Measurements from ENCODE around the gene IFIH1.
A peak's percentile ranks its signal among the peaks of the same experiment; 100 is the strongest.

Gene IFIH1

DNA sequence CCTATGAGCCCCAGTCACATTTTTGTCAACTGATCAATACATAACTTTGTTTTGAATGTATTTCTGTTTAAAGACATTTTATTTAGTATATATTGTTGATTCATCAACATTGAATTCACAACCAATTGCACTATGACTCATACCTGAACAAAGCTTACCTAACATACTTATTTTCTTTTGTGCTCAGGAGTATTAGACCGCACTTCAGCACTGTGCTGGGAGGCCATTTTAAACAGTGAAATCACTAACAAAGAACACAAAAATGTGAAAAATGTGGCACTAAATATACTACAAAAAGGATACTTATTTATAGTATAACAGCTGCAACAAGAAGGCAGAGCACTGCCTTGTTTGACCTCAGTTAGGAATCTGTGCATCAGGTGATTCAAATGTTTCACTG, 12.4 kb upstream of the IFIH1 start:
- H3K27me3 ChIP-seq (ENCODE audit: control insufficient read depth in 1 of 2, insufficient read depth in 2 of 2, low read length in 2 of 2), result no peaks in the 10 kb centered on the region
- H3K36me3 ChIP-seq (ENCODE audit: control insufficient read depth in 2 of 2, insufficient read depth in 2 of 2, low read length in 2 of 2), result no peaks in the 10 kb centered on the region
- no peak overlapping the region for H3K9ac ChIP-seq (ENCODE audit: low read length in 2 of 2)
- no peaks in the 10 kb centered on the region for H3K4me1 ChIP-seq (ENCODE audit: control insufficient read depth, insufficient read depth, low read length)
- H3K27ac ChIP-seq (ENCODE audit: low read length), result no peak overlapping the region
- H3K9me3 ChIP-seq (ENCODE audit: control insufficient read depth in 2 of 2, low read length in 2 of 2), result no peaks in the 10 kb centered on the region
- H3K4me3 ChIP-seq (ENCODE audit: low read length in 2 of 2), result no peak overlapping the region

DNA sequence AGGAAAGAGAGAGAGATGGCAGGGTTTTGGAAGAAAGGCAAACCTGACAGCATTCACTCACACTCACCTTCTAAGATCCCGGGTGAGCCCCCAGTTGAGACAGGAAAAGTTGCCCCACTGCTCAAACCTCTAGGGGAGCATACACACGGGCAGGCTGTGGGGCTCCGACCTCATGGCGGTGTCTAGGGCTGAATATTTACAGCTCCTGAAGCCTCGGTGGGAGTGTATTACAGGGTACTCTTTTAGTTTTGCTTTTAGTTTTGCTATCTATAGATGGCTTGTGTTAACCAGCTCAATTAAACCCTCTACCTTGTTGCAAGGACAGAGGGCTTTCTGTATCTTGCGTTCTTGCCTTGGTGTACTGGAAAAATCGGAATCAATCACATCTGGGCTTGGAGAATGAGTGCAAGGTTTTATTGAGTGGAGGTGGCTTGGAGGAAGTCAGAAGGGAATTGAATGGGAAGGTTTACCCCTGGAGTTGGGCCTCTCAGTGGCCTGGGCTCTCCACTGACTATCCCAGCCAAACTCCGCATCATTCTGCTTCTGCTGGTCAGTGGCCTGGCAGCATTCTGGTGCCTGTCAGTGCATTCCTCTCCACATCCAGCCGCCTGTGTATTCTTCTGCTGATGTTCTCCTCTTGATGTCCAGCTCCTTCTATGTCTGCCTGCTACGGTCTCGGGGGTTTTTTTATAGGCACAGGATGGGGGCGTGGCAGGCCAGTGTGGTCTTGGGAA, 10.1 kb upstream of the IFIH1 start:
- no peak overlapping the region for H3K27ac ChIP-seq (ENCODE audit: low read length)
- H3K27me3 ChIP-seq (ENCODE audit: control insufficient read depth in 1 of 2, insufficient read depth in 2 of 2, low read length in 2 of 2), result no peaks in the 10 kb centered on the region
- no peak overlapping the region for H3K4me3 ChIP-seq (ENCODE audit: low read length in 2 of 2)
- H3K4me1 ChIP-seq (ENCODE audit: control insufficient read depth, insufficient read depth, low read length), result no peaks in the 10 kb centered on the region
- no peaks in the 10 kb centered on the region for H3K9me3 ChIP-seq (ENCODE audit: control insufficient read depth in 2 of 2, low read length in 2 of 2)
- H3K36me3 ChIP-seq (ENCODE audit: control insufficient read depth in 2 of 2, insufficient read depth in 2 of 2, low read length in 2 of 2), result no peaks in the 10 kb centered on the region
- H3K9ac ChIP-seq (ENCODE audit: low read length in 2 of 2), result no peak overlapping the region

DNA sequence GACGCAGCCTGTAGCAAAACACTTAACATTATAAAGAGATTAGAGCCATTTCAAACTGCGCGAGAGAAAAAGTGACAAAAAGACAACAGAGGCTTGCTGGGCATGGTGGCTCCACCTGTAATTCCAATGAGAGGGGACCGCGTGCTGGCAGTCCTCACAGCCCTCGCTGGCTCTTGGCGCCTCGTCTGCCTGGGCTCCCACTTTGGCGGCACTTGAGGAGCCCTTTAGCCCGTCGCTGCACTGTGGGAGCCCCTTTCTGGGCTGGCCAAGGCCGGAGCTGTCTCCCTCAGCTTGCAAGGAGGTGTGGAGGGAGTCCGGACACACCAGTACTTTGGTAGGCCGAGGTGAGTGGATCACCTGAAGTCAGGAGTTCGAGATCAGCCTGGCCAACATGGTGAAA, 9.3 kb upstream of the IFIH1 start:
- Histone ChIP-seq H3K36me3 (ENCODE audit: control insufficient read depth in 2 of 2, insufficient read depth in 2 of 2, low read length in 2 of 2) (no peaks in the 10 kb centered on the region), H3K4me1 (ENCODE audit: control insufficient read depth, insufficient read depth, low read length) (no peaks in the 10 kb centered on the region), H3K9me3 (ENCODE audit: control insufficient read depth in 2 of 2, low read length in 2 of 2) (no peaks in the 10 kb centered on the region), H3K9ac (ENCODE audit: low read length in 2 of 2) (no peak overlapping the region), H3K27me3 (ENCODE audit: control insufficient read depth in 1 of 2, insufficient read depth in 2 of 2, low read length in 2 of 2) (no peaks in the 10 kb centered on the region), H3K27ac (ENCODE audit: low read length) (no peak overlapping the region), H3K4me3 (ENCODE audit: low read length in 2 of 2) (no peak overlapping the region)

GRCh38 chr2:162327134-162327769, 8.8 kb upstream of the IFIH1 start:
- H3K4me1 ChIP-seq (ENCODE audit: control insufficient read depth, insufficient read depth, low read length), result no peaks in the 10 kb centered on the region
- no peak overlapping the region for H3K9ac ChIP-seq (ENCODE audit: low read length in 2 of 2)
- H3K27ac ChIP-seq (ENCODE audit: low read length), result no peak overlapping the region
- no peaks in the 10 kb centered on the region for H3K27me3 ChIP-seq (ENCODE audit: control insufficient read depth in 1 of 2, insufficient read depth in 2 of 2, low read length in 2 of 2)
- H3K9me3 ChIP-seq (ENCODE audit: control insufficient read depth in 2 of 2, low read length in 2 of 2), result no peaks in the 10 kb centered on the region
- H3K4me3 ChIP-seq (ENCODE audit: low read length in 2 of 2), result no peak overlapping the region
- no peaks in the 10 kb centered on the region for H3K36me3 ChIP-seq (ENCODE audit: control insufficient read depth in 2 of 2, insufficient read depth in 2 of 2, low read length in 2 of 2)

- no peaks in the 10 kb centered on the region for H3K4me1 ChIP-seq (ENCODE audit: control insufficient read depth, insufficient read depth, low read length)
- H3K36me3 ChIP-seq (ENCODE audit: control insufficient read depth in 2 of 2, insufficient read depth in 2 of 2, low read length in 2 of 2), result no peaks in the 10 kb centered on the region
- H3K9me3 ChIP-seq (ENCODE audit: control insufficient read depth in 2 of 2, low read length in 2 of 2), result no peaks in the 10 kb centered on the region
- no peak overlapping the region for H3K9ac ChIP-seq (ENCODE audit: low read length in 2 of 2)
- no peak overlapping the region for H3K27ac ChIP-seq (ENCODE audit: low read length)
- no peaks in the 10 kb centered on the region for H3K27me3 ChIP-seq (ENCODE audit: control insufficient read depth in 1 of 2, insufficient read depth in 2 of 2, low read length in 2 of 2)
- H3K4me3 ChIP-seq (ENCODE audit: low read length in 2 of 2), result no peak overlapping the region
Observed at GRCh38 chr2:162324953-162325352, 6.5 kb upstream of the IFIH1 start.

GRCh38 chr2:162320864-162321517, 2.5 kb upstream of the IFIH1 start:
- Histone ChIP-seq H3K9ac (ENCODE audit: low read length in 2 of 2) (no peak overlapping the region), H3K27ac (ENCODE audit: low read length) (no peak overlapping the region), H3K27me3 (ENCODE audit: control insufficient read depth in 1 of 2, insufficient read depth in 2 of 2, low read length in 2 of 2) (no peaks in the 10 kb centered on the region), H3K4me3 (ENCODE audit: low read length in 2 of 2) (no peak overlapping the region), H3K4me1 (ENCODE audit: control insufficient read depth, insufficient read depth, low read length) (peaks cover 5% of the 10 kb centered on the region), H3K9me3 (ENCODE audit: control insufficient read depth in 2 of 2, low read length in 2 of 2) (no peaks in the 10 kb centered on the region), H3K36me3 (ENCODE audit: control insufficient read depth in 2 of 2, insufficient read depth in 2 of 2, low read length in 2 of 2) (no peaks in the 10 kb centered on the region)

- peak overlapping the region; percentile 65 to 80 for H3K9ac ChIP-seq (ENCODE audit: low read length in 2 of 2)
- peak overlapping the region; percentile 69 for H3K27ac ChIP-seq (ENCODE audit: low read length)
- no peaks in the 10 kb centered on the region for H3K36me3 ChIP-seq (ENCODE audit: control insufficient read depth in 2 of 2, insufficient read depth in 2 of 2, low read length in 2 of 2)
- peaks cover 5% of the 10 kb centered on the region for H3K4me1 ChIP-seq (ENCODE audit: control insufficient read depth, insufficient read depth, low read length)
- no peaks in the 10 kb centered on the region for H3K27me3 ChIP-seq (ENCODE audit: control insufficient read depth in 1 of 2, insufficient read depth in 2 of 2, low read length in 2 of 2)
- H3K9me3 ChIP-seq (ENCODE audit: control insufficient read depth in 2 of 2, low read length in 2 of 2), result no peaks in the 10 kb centered on the region
- H3K4me3 ChIP-seq (ENCODE audit: low read length in 2 of 2), result peak overlapping the region; percentile 75 to 90
Observed at GRCh38 chr2:162317861-162318327, 590 bp downstream of the IFIH1 start.

- Histone ChIP-seq H3K9me3 (ENCODE audit: control insufficient read depth in 2 of 2, low read length in 2 of 2) (no peaks in the 10 kb centered on the region), H3K4me1 (ENCODE audit: control insufficient read depth, insufficient read depth, low read length) (peaks cover 5% of the 10 kb centered on the region), H3K4me3 (ENCODE audit: low read length in 2 of 2) (peak overlapping the region; percentile 75 to 90), H3K27me3 (ENCODE audit: control insufficient read depth in 1 of 2, insufficient read depth in 2 of 2, low read length in 2 of 2) (no peaks in the 10 kb centered on the region), H3K27ac (ENCODE audit: low read length) (no peak overlapping the region), H3K9ac (ENCODE audit: low read length in 2 of 2) (peak overlapping the region in 1 of 2 donors; percentile 65), H3K36me3 (ENCODE audit: control insufficient read depth in 2 of 2, insufficient read depth in 2 of 2, low read length in 2 of 2) (no peaks in the 10 kb centered on the region)
Observed at GRCh38 chr2:162317058-162317742, 1.3 kb downstream of the IFIH1 start.

DNA sequence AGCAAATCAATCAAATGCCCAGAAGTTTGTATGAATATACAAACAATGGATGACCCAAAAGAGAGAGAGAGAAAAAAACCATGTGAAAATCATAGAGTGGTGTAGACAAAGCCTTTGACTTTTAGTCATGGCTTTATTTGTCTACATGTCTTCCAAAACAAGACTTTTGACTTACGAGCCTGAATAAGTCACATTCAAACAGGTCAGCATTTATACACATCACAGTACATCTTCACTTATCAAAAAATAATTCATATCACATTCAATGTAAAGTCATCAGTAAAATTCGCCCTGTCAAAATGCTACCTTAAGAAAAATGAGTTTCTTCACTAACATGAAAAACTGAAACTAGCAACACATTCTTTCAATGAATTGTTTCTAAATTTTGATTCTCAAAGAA, 1.9 kb downstream of the IFIH1 start:
- no peaks in the 10 kb centered on the region for H3K9me3 ChIP-seq (ENCODE audit: control insufficient read depth in 2 of 2, low read length in 2 of 2)
- no peak overlapping the region for H3K9ac ChIP-seq (ENCODE audit: low read length in 2 of 2)
- no peak overlapping the region for H3K27ac ChIP-seq (ENCODE audit: low read length)
- H3K27me3 ChIP-seq (ENCODE audit: control insufficient read depth in 1 of 2, insufficient read depth in 2 of 2, low read length in 2 of 2), result no peaks in the 10 kb centered on the region
- peak overlapping the region; percentile 3 to 75 for H3K4me3 ChIP-seq (ENCODE audit: low read length in 2 of 2)
- H3K36me3 ChIP-seq (ENCODE audit: control insufficient read depth in 2 of 2, insufficient read depth in 2 of 2, low read length in 2 of 2), result no peaks in the 10 kb centered on the region
- H3K4me1 ChIP-seq (ENCODE audit: control insufficient read depth, insufficient read depth, low read length), result peaks cover 5% of the 10 kb centered on the region

DNA sequence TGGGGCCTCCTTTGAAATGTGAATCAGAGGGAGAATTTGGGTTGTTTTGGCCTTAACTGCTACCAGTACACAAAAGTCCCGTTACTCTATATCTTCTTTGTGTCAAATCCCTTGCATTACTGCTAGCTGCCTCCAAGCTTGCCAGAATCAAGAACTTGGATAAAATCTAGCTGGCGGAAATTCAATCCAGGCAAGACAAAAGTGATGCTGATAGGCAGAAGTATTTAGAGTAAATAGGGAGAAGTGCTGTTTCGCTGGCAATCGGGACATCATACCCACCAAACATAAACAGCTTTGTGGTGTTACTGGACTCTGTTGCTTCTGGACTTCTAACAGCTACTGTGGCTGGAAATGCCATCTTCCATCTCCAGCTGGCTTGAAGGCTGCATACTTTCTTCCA, 2.5 kb downstream of the IFIH1 start:
- no peak overlapping the region for H3K27ac ChIP-seq (ENCODE audit: low read length)
- no peaks in the 10 kb centered on the region for H3K9me3 ChIP-seq (ENCODE audit: control insufficient read depth in 2 of 2, low read length in 2 of 2)
- peaks cover 5% of the 10 kb centered on the region for H3K4me1 ChIP-seq (ENCODE audit: control insufficient read depth, insufficient read depth, low read length)
- no peak overlapping the region for H3K9ac ChIP-seq (ENCODE audit: low read length in 2 of 2)
- peak overlapping the region; percentile 3 for H3K4me3 ChIP-seq (ENCODE audit: low read length in 2 of 2)
- no peaks in the 10 kb centered on the region for H3K27me3 ChIP-seq (ENCODE audit: control insufficient read depth in 1 of 2, insufficient read depth in 2 of 2, low read length in 2 of 2)
- H3K36me3 ChIP-seq (ENCODE audit: control insufficient read depth in 2 of 2, insufficient read depth in 2 of 2, low read length in 2 of 2), result no peaks in the 10 kb centered on the region

All from stomach smooth muscle (tissue), 2 donors.